Transverse colon (tissue), 4 donors: ENCODE data around the gene DCP2. TPM values are rescaled to one million over a fixed set of nuclear protein-coding genes. Genes with fewer than 3 reads are reported as not detected.
A peak's percentile ranks its signal among the peaks of the same experiment; 100 is the strongest.

Source experiments
- DNase-seq: peaks from one replicate; pipeline ENCODE4 v3.0.0-alpha.2; 2019
- H3K27ac ChIP-seq, 4 donors: fragments of 200-600 bp; sonication (generic); 2 replicates each; pipeline ENCODE4 v1.5.1; 2016 to 2018; ENCODE audit warnings: inconsistent platforms in 4 of 4
- H3K27me3 ChIP-seq: fragments of 200-600 bp; sonication (generic); 2 replicates; pipeline ENCODE4 v1.5.1; 2017; ENCODE audit warnings: inconsistent platforms
- H3K36me3 ChIP-seq, 4 donors: fragments of 200-600 bp; sonication (generic); 2 replicates each; pipeline ENCODE4 v1.5.1; 2017 to 2019; ENCODE audit warnings: inconsistent platforms in 4 of 4
- H3K4me1 ChIP-seq, 4 donors: fragments of 200-600 bp; sonication (generic); 2 replicates each; pipeline ENCODE4 v1.5.1; 2017 to 2020; ENCODE audit warnings: inconsistent platforms in 4 of 4
- H3K4me3 ChIP-seq, 4 donors: fragments of 200-600 bp; sonication (generic); 1 replicate in 1 of 4; 2 replicates in 3 of 4; pipeline versions ENCODE4 v1.5.1 to v1.6.1; 2017 to 2019; ENCODE audit warnings: inconsistent platforms in 4 of 4
- H3K9me3 ChIP-seq, 2 donors: fragments of 200-600 bp; sonication (generic); 2 replicates each; pipeline ENCODE4 v1.5.1; 2017 to 2019; ENCODE audit warnings: inconsistent platforms in 2 of 2
- EP300 ChIP-seq: sonication (generic); formaldehyde crosslinking; IDR thresholded peaks from one replicate; pipeline ENCODE4 v1.6.1; 2017; ENCODE audit warnings: antibody characterized with exemption, low read depth
- POLR2A ChIP-seq: fragments of 450-650 bp; IDR thresholded peaks from one replicate; pipeline ENCODE4 v1.6.1; 2016; ENCODE audit warnings: antibody characterized with exemption, mild to moderate bottlenecking, moderate library complexity
- POLR2AphosphoS5 ChIP-seq, 3 donors: sonication (generic); formaldehyde crosslinking; IDR thresholded peaks; one replicate each; pipeline ENCODE4 v1.6.1; 2016; ENCODE audit warnings: antibody characterized with exemption in 3 of 3
- WGBS, 2 donors: methylation state at CpG; one replicate each; pipeline ENCODE4 v1.1.5; 2018; ENCODE audit warnings: low coverage in 1 of 2; 5-methylcytosine and 5-hydroxymethylcytosine counted together
- in situ Hi-C, 4 donors: fragments of 200-750 bp; cut with MboI; loops; one replicate each; pipeline versions ENCODE4 v1.15.0 to v1.15.1; 2017; ENCODE audit warnings: low sequenced_read_pairs in 3 of 4, low pct_ligation_motif_present in 1 of 4, low pct_unique_long_range_greater_than_20kb in 1 of 4
- intact Hi-C: fragments of 100-400 bp; cut with DNase I; formaldehyde crosslinking; loops from one replicate; pipeline ENCODE4 v1.15.1; 2023; ENCODE audit warnings: low total_unique reads
- total RNA-seq, 4 donors: library from RNA; depleted of rRNA; stranded (reverse); fragments of >200 nt; gene quantifications; one replicate each; pipeline ENCODE4 v1.1.0, GENCODE V29; 2016
- TF ChIP-seq, protein P1 (sequence below), 5 experiments: fragments of 200-600 bp in 3 of 5; fragments of 450-650 bp in 2 of 5; sonication (generic) in 3 of 5; IDR thresholded peaks; 1 replicate in 2 of 5; 2 replicates in 3 of 5; pipeline ENCODE4 v1.5.1; 2016 to 2017; ENCODE audit warnings: antibody characterized with exemption in 5 of 5, inconsistent platforms in 3 of 5, mild to moderate bottlenecking in 2 of 5, moderate library complexity in 1 of 5

Gene DCP2
- total RNA-seq, 4 donors from 2014 or later: 11.6 to 27.8 (median 20.7) TPM

DNA sequence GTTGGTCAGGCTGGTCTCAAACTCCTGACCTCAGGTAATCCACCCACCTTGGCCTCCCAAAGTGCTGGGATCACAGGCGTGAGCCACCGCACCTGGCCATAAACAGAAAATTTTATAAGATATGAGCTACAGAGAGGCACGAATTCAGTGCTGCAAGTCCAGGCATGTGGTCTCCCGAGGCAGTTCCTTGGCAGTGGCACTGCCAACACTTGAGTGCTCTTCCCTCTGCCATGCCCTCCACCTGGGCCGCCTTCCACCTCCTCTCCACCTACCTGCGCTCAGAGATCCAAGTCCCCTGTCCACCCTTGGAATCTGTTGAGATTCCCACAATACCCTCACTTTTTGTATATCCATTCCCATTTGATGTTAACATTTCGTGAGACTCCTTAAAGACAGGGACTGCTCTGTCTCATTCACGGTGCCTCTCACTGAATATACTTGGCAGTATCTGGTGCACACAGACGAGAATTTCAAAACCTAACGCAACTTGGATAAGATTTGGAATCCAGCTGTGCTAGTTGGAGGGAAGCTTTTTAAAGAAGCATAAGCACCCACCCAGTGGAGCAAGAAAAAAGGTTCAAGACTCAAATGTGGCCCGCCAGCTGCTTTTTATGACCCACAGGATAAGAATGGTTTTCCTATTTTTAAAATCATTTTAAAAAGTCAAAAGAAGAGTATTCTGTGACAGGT lies 68.3 kb downstream of the DCP2 start:
- WGBS, 2 donors: 90 to 93% methylated on average over 7 to 11 of the region's 11 CpGs
- TF ChIP-seq EP300 (no peak), POLR2A (no peak), POLR2AphosphoS5 (IDR thresholded peaks at IDR 0.05) (no peak)
- TF ChIP-seq, protein P1, sequence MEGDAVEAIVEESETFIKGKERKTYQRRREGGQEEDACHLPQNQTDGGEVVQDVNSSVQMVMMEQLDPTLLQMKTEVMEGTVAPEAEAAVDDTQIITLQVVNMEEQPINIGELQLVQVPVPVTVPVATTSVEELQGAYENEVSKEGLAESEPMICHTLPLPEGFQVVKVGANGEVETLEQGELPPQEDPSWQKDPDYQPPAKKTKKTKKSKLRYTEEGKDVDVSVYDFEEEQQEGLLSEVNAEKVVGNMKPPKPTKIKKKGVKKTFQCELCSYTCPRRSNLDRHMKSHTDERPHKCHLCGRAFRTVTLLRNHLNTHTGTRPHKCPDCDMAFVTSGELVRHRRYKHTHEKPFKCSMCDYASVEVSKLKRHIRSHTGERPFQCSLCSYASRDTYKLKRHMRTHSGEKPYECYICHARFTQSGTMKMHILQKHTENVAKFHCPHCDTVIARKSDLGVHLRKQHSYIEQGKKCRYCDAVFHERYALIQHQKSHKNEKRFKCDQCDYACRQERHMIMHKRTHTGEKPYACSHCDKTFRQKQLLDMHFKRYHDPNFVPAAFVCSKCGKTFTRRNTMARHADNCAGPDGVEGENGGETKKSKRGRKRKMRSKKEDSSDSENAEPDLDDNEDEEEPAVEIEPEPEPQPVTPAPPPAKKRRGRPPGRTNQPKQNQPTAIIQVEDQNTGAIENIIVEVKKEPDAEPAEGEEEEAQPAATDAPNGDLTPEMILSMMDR (IDR thresholded peaks at IDR 0.05): no peak

DNA sequence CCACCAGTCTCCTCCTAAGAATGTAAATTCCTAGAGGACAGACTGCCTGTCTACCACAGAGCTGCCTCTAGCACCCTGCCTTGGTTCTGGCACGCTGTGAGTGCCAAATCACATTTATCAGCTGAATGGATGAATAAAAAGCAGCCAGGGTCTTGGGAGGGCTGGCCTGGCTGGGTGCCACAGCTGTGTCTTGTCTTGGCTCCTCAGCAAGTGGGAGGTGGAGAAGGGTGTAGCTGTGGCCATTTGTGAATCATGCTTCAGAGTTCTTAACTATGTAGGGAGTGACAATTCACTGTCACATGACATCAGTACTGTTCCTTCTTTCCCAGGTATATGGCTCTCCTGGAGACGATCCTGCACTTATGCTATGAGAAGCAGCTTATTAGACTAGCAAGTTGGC lies 70.6 kb downstream of the DCP2 start:
- Histone ChIP-seq H3K27me3 (no peaks in the 10 kb centered on the region), H3K4me1 (peaks cover 0 to 5% (median 0%) of the 10 kb centered on the region in 4 donors), H3K36me3 (no peaks in the 10 kb centered on the region), H3K27ac (no peak overlapping the region), H3K4me3 (no peak overlapping the region), H3K9me3 (no peaks in the 10 kb centered on the region)
- TF ChIP-seq POLR2A: no peak
- TF ChIP-seq POLR2AphosphoS5 (IDR thresholded peaks at IDR 0.05): no peak
- TF ChIP-seq, protein P1 (IDR thresholded peaks at IDR 0.05): no peak
- TF ChIP-seq EP300: no peak
- in situ Hi-C loops: no loop called here
- 74% methylated on average over 2 of the region's 2 CpGs; no CpG with 5 or more reads in 1 of the 2 donors for WGBS, 2 donors
- intact Hi-C loops: no loop called here
- DNase-seq: no peak

More for the DNA sequence above, 68.3 kb downstream of the DCP2 start:
- in situ Hi-C loops (no loop called here), intact Hi-C loops (no loop called here)
- DNase-seq: no peak
- no peaks in the 10 kb centered on the region for H3K4me1 ChIP-seq
- H3K27ac ChIP-seq: no peak overlapping the region
- H3K4me3 ChIP-seq: no peak overlapping the region
- no peaks in the 10 kb centered on the region for H3K36me3 ChIP-seq
- H3K27me3 ChIP-seq: no peaks in the 10 kb centered on the region
- H3K9me3 ChIP-seq: no peaks in the 10 kb centered on the region

DNA sequence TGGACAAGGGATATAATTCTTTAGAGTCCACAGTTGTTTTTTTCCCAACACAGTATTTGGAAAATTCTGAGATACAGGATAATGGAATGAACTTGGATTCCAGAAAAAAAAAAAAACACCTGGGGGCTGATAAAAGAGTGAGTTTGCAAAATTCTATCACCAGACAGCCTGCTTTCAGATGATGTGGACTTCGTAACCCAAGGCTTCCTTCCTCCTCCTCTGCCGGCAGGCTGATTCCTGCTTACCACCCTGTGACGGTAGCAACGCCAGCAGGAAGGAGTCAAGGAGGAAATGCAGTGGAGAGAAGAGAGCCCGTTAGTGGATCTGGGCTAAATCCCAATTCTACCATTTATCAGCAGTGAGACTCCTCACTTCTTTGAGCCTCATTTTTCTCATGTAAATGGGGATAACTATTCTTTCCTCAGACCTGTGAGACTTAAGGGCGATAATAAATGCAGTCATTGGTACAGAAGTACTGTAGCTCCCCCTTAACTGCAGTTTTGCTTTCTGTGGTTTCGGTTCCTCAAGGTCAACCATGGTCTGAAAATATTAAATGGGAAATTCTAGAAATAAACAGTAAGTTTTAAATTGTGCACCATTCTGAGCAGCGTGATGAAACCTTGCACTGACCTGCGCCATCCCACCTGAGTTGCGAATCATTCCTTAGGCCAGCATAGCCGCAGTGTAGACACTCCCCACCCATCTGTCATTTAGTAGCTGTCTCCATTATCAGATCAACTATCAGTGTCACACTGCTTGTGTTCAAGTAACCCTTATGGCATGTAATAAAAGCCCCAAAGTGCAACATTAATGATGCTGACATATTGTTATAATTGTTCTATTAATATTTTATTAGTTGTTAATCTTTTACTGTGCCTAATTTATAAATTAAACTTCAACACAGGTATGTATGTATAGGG lies 71.4 kb downstream of the DCP2 start:
- no peaks in the 10 kb centered on the region for H3K9me3 ChIP-seq
- peak overlapping the region in 1 of 4 donors; percentile 28 for H3K27ac ChIP-seq
- H3K36me3 ChIP-seq: no peaks in the 10 kb centered on the region
- peaks cover 0 to 5% (median 0%) of the 10 kb centered on the region in 4 donors for H3K4me1 ChIP-seq
- intact Hi-C loops: no loop called here
- 64 to 73% methylated on average over 5 to 11 of the region's 11 CpGs for WGBS, 2 donors
- DNase-seq: no peak
- TF ChIP-seq POLR2A (no peak), EP300 (no peak), POLR2AphosphoS5 (IDR thresholded peaks at IDR 0.05) (no peak)
- TF ChIP-seq, protein P1 (IDR thresholded peaks at IDR 0.05): no peak
- H3K4me3 ChIP-seq: no peak overlapping the region
- in situ Hi-C loops: no loop called here
- H3K27me3 ChIP-seq: no peaks in the 10 kb centered on the region

DNA sequence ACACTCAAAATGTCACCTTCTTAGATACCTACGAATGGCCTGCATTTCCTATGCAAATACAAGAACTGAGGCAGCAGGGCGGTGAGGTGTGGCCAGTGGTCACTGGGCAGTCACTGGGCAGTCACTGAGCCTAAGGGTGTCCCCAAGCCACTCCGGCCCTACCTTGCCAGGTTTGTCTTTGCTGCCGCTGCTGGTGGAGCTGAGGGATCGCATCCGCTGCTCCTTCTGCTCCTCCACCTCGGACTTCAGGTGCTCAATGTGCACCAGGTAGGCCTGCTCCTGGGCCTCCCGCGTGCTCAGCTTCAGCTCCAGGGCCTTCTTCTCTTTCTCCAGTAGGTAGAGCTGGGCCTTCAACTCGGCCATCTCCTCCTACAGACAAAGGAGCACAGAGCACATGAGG lies 72.3 kb downstream of the DCP2 start:
- H3K27ac ChIP-seq: no peak overlapping the region
- H3K36me3 ChIP-seq: no peaks in the 10 kb centered on the region
- in situ Hi-C loops: no loop called here
- peaks cover 0 to 5% (median 0%) of the 10 kb centered on the region in 4 donors for H3K4me1 ChIP-seq
- intact Hi-C loops: no loop called here
- no peaks in the 10 kb centered on the region for H3K27me3 ChIP-seq
- 95% methylated on average over 10 of the region's 10 CpGs; no CpG with 5 or more reads in 1 of the 2 donors for WGBS, 2 donors
- TF ChIP-seq POLR2A (no peak), EP300 (no peak), POLR2AphosphoS5 (IDR thresholded peaks at IDR 0.05) (no peak)
- TF ChIP-seq, protein P1 (IDR thresholded peaks at IDR 0.05): no peak
- no peak for DNase-seq
- no peak overlapping the region for H3K4me3 ChIP-seq
- no peaks in the 10 kb centered on the region for H3K9me3 ChIP-seq
